Non-pigmented ciliary epithelial cell (primary cell): ENCODE results near the gene ELOVL6.
"Not testable (repeated sequence)": the region's sequence is repeated elsewhere in the genome, so short reads cannot be mapped to it uniquely, and the experiment has no call there.

Experiments
- DNase-seq: peaks from one replicate; pipeline ENCODE4 v3.0.0-alpha.2; 2010; ENCODE audit warnings: low read depth

ELOVL6 gene

GRCh38 chr4:110124711-110125110, 73.7 kb downstream of the ELOVL6 start:
- no peak for DNase-seq

GRCh38 chr4:110122201-110122600, 76.2 kb downstream of the ELOVL6 start:
- no peak for DNase-seq

- DNase-seq: no peak
These were observed 77.9 kb downstream of the ELOVL6 start for GRCh38 chr4:110120506-110120905.

- DNase-seq: peak; percentile 47
These were observed 78.5 kb downstream of the ELOVL6 start for GRCh38 chr4:110119880-110120279.

GRCh38 chr4:110119337-110119736, 79.1 kb downstream of the ELOVL6 start:
- DNase-seq: no peak

GRCh38 chr4:110112056-110112455, 86.4 kb downstream of the ELOVL6 start:
- no peak for DNase-seq

GRCh38 chr4:110109455-110109854, 89.0 kb downstream of the ELOVL6 start:
- no peak for DNase-seq

- no peak for DNase-seq
These were observed 89.5 kb downstream of the ELOVL6 start for GRCh38 chr4:110108960-110109359.

- DNase-seq: no peak
These were observed 90.0 kb downstream of the ELOVL6 start for GRCh38 chr4:110108422-110108821.

- DNase-seq: no peak
These were observed 90.5 kb downstream of the ELOVL6 start for GRCh38 chr4:110107866-110108265.

- DNase-seq: peak; percentile 51
These were observed 91.5 kb downstream of the ELOVL6 start for GRCh38 chr4:110106931-110107296.

GRCh38 chr4:110104661-110105060, 93.8 kb downstream of the ELOVL6 start:
- no peak for DNase-seq

GRCh38 chr4:110099638-110100037, 98.8 kb downstream of the ELOVL6 start:
- no peak for DNase-seq

- no peak for DNase-seq
These were observed 102.0 kb downstream of the ELOVL6 start for GRCh38 chr4:110096405-110096804.

GRCh38 chr4:110092646-110093045, 105.8 kb downstream of the ELOVL6 start:
- no peak for DNase-seq

GRCh38 chr4:110091434-110092140, 106.8 kb downstream of the ELOVL6 start:
- DNase-seq: peak; percentile 83

GRCh38 chr4:110088670-110089069, 109.7 kb downstream of the ELOVL6 start:
- peak; percentile 41 for DNase-seq

GRCh38 chr4:110087070-110087708, 111.2 kb downstream of the ELOVL6 start:
- peak; percentile 60 for DNase-seq

GRCh38 chr4:110085131-110085530, 113.3 kb downstream of the ELOVL6 start:
- DNase-seq: no peak

- no peak for DNase-seq
These were observed 114.3 kb downstream of the ELOVL6 start for GRCh38 chr4:110084154-110084553.

- DNase-seq: not testable (repeated sequence)
These were observed 120.3 kb downstream of the ELOVL6 start for GRCh38 chr4:110078148-110078547.

GRCh38 chr4:110076828-110077227, 121.6 kb downstream of the ELOVL6 start:
- DNase-seq: not testable (repeated sequence)

- DNase-seq: no peak
These were observed 122.5 kb downstream of the ELOVL6 start for GRCh38 chr4:110075891-110076290.
